DND-41 (cell line): ENCODE results near the gene SELENOF.

ENCODE experiments used
- ATAC-seq: fragments of 200-7000 bp; cut with Tn5 transposase; 3 replicates; pipeline ENCODE4 v1.9.1; 2021; ENCODE audit warnings: low read depth; ENCODE audit not compliant: insufficient read depth
- DNase-seq: peaks from one replicate; pipeline ENCODE4 v3.0.0-alpha.2; 2020
- H2AFZ ChIP-seq: 2 replicates; pipeline ENCODE4 v1.6.0; 2012; ENCODE audit warnings: low read depth, low read length
- H3K27ac ChIP-seq: 2 replicates; pipeline ENCODE4 v1.5.1; 2012; ENCODE audit warnings: low read length, inconsistent platforms
- H3K27me3 ChIP-seq: fragments of 200-600 bp; sonication (generic); 2 replicates; pipeline ENCODE4 v1.6.0; 2012; ENCODE audit warnings: low read length, mild to moderate bottlenecking, inconsistent platforms; ENCODE audit not compliant: insufficient read depth, poor library complexity
- H3K36me3 ChIP-seq: 2 replicates; pipeline ENCODE4 v1.5.1; 2012; ENCODE audit warnings: low read length, inconsistent platforms; ENCODE audit not compliant: insufficient read depth
- H3K4me1 ChIP-seq: 2 replicates; pipeline ENCODE4 v1.5.1; 2012; ENCODE audit warnings: mild to moderate bottlenecking, low read length; ENCODE audit not compliant: insufficient read depth
- H3K4me2 ChIP-seq: 2 replicates; pipeline ENCODE4 v1.6.0; 2012; ENCODE audit warnings: mild to moderate bottlenecking, moderate library complexity, low read length, inconsistent platforms; ENCODE audit not compliant: insufficient read depth
- H3K4me3 ChIP-seq, 2 experiments: fragments of 200-600 bp in 1 of 2; shearing (Covaris generic) in 1 of 2; 2 replicates each; pipeline ENCODE4 v1.5.1; 2012 to 2016; ENCODE audit warnings: inconsistent platforms in 2 of 2, low read length in 2 of 2, mild to moderate bottlenecking in 2 of 2, low read depth in 1 of 2, moderate library complexity in 1 of 2
- H3K79me2 ChIP-seq: 2 replicates; pipeline ENCODE4 v1.6.0; 2012; ENCODE audit warnings: low read length, inconsistent platforms; ENCODE audit not compliant: insufficient read depth
- H3K9ac ChIP-seq: 2 replicates; pipeline ENCODE4 v1.6.0; 2012; ENCODE audit warnings: low read depth, mild to moderate bottlenecking, inconsistent platforms, low read length, moderate library complexity
- H3K9me3 ChIP-seq: 2 replicates; pipeline ENCODE4 v1.5.1; 2012; ENCODE audit warnings: low read length, moderate library complexity, mild to moderate bottlenecking, inconsistent platforms; ENCODE audit not compliant: insufficient read depth, severe bottlenecking
- H4K20me1 ChIP-seq: 2 replicates; pipeline ENCODE4 v1.6.0; 2012; ENCODE audit warnings: low read length; ENCODE audit not compliant: insufficient read depth
- EZH2 ChIP-seq: IDR thresholded peaks from 3 replicates; pipeline ENCODE4 v1.6.1; 2012; ENCODE audit warnings: borderline replicate concordance, low read depth, mild to moderate bottlenecking, moderate library complexity, low read length, inconsistent platforms; ENCODE audit not compliant: severe bottlenecking
- TF ChIP-seq, protein P1 (sequence below): IDR thresholded peaks from 2 replicates; pipeline ENCODE4 v1.5.1; 2012; ENCODE audit warnings: borderline replicate concordance, low read length, moderate library complexity, mild to moderate bottlenecking; ENCODE audit not compliant: poor library complexity, severe bottlenecking; ENCODE audit errors: extremely low read depth

SELENOF gene

GRCh38 chr1:86914998-86915736, 1.2 kb upstream of the SELENOF start:
- Histone ChIP-seq H3K36me3 (peaks cover 8% of the 10 kb centered on the region), H2AFZ (peak overlapping the region; percentile 94), H3K4me1 (peaks cover 43% of the 10 kb centered on the region), H3K4me2 (peak overlapping the region; percentile 95), H4K20me1 (peaks cover 29% of the 10 kb centered on the region), H3K9ac (peak overlapping the region; percentile 86), H3K27me3 (no peaks in the 10 kb centered on the region), H3K27ac (peak overlapping the region; percentile 87), H3K79me2 (peaks cover 91% of the 10 kb centered on the region), H3K4me3 (peak overlapping the region; percentile 65 to 89), H3K9me3 (no peaks in the 10 kb centered on the region)
- TF ChIP-seq, protein P1, sequence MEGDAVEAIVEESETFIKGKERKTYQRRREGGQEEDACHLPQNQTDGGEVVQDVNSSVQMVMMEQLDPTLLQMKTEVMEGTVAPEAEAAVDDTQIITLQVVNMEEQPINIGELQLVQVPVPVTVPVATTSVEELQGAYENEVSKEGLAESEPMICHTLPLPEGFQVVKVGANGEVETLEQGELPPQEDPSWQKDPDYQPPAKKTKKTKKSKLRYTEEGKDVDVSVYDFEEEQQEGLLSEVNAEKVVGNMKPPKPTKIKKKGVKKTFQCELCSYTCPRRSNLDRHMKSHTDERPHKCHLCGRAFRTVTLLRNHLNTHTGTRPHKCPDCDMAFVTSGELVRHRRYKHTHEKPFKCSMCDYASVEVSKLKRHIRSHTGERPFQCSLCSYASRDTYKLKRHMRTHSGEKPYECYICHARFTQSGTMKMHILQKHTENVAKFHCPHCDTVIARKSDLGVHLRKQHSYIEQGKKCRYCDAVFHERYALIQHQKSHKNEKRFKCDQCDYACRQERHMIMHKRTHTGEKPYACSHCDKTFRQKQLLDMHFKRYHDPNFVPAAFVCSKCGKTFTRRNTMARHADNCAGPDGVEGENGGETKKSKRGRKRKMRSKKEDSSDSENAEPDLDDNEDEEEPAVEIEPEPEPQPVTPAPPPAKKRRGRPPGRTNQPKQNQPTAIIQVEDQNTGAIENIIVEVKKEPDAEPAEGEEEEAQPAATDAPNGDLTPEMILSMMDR = no peak
- TF ChIP-seq EZH2 = no peak
- peak; percentile 61 for DNase-seq
- ATAC-seq = peak; percentile 36

GRCh38 chr1:86914601-86914997, 673 bp upstream of the SELENOF start, which contains the start of gene HS2ST1:
TSS of gene HS2ST1 (plus strand) at chr1:86914635.
- Histone ChIP-seq H4K20me1 (peaks cover 29% of the 10 kb centered on the region), H3K36me3 (peaks cover 13% of the 10 kb centered on the region), H3K4me3 (peak within 1 kb of the TSS; percentile 86 to 89), H3K9me3 (no peaks in the 10 kb centered on the region), H3K4me2 (peak within 1 kb of the TSS; percentile 95), H3K79me2 (peaks cover 91% of the 10 kb centered on the region), H3K27me3 (no peaks in the 10 kb centered on the region), H3K4me1 (peaks cover 43% of the 10 kb centered on the region), H3K27ac (peak within 1 kb of the TSS; percentile 95), H3K9ac (peak within 1 kb of the TSS; percentile 86), H2AFZ (peak within 1 kb of the TSS; percentile 94)
- TF ChIP-seq, protein P1 = no peak
- TF ChIP-seq EZH2 = no peak
- DNase-seq (no peak), ATAC-seq (peak; percentile 77)

DNA sequence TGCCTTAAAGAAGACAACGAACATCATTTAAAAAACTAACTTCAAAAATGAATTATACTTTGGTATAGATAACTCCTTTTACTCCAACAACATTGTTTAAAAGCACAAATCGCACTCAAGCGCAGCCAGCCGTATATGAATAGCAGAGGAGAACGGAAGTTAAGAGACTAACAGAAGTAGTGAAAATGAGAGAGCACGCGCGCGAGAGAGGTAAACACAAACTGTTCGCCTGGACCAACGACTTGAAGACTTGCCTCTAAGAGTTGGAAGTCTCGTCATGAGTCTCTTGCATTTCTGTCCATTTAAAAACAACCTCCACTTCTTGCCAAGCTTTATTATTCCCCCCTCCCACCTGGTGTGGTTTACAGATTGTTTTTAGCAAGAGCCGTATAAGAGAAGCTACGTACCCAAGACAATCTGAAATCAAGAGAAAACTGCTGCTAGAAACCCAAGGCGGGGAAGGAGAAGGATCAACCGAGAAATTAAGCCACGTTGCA, 479 bp downstream of the SELENOF start:
- TF ChIP-seq, protein P1 = no peak
- TF ChIP-seq EZH2 = no peak
- peak; percentile 42 for DNase-seq

More for the DNA sequence above, 479 bp downstream of the SELENOF start:
- H3K79me2 ChIP-seq = peaks cover 92% of the 10 kb centered on the region
- H3K4me1 ChIP-seq = peaks cover 43% of the 10 kb centered on the region
- H3K9me3 ChIP-seq = no peaks in the 10 kb centered on the region
- H3K4me2 ChIP-seq = peak overlapping the region; percentile 75
- no peaks in the 10 kb centered on the region for H3K27me3 ChIP-seq
- H3K9ac ChIP-seq = peak overlapping the region; percentile 84
- peaks cover 16% of the 10 kb centered on the region for H3K36me3 ChIP-seq
- peak overlapping the region; percentile 94 for H2AFZ ChIP-seq
- ATAC-seq = no peak
- peak overlapping the region; percentile 83 to 86 for H3K4me3 ChIP-seq
- H4K20me1 ChIP-seq = peaks cover 36% of the 10 kb centered on the region
- H3K27ac ChIP-seq = peak overlapping the region; percentile 95
